ENCODE measurements around the gene CCDC57. TPM values are rescaled to one million over a fixed set of nuclear protein-coding genes. Genes with fewer than 3 reads are reported as not detected.
A peak's percentile ranks its signal among the peaks of the same experiment; 100 is the strongest.

Gene CCDC57
- total and polyA plus RNA-seq, 2 of the 8 experiments (the other 6 are each of a cell fraction or from before 2014, with no cell fraction given): 8.4 to 12.9 TPM

GRCh38 chr17:82177276-82177675 is 35.4 kb downstream of the CCDC57 start:
- no peaks in the 10 kb centered on the region; a peak in 1 of 8 replicates for H3K36me3 ChIP-seq (ENCODE audit: control insufficient read depth in 2 of 4, insufficient read depth in 4 of 4, low read length in 3 of 4)
- POLR2A ChIA-PET (ENCODE audit: partially characterized antibody): interaction anchor here (1.2 kb wide), 1 partner anchor 13 kb away, joined by 3 read pairs; no protein-coding TSS in a partner anchor
- 85% methylated on average over 11 of the region's 11 CpGs; no CpG with 5 or more reads in 1 of the 2 experiments for WGBS, 2 experiments (ENCODE audit: extremely low coverage in 1 of 2, insufficient coverage in 1 of 2, insufficient read length in 1 of 2, insufficient replicate concordance in 2 of 2, low coverage in 1 of 2, low lambda C conversion rate in 2 of 2, missing lambda C conversion rate in 1 of 2)

More at GRCh38 chr17:82177276-82177675, 35.4 kb downstream of the CCDC57 start:
- Histone ChIP-seq H3K27ac (ENCODE audit: low read depth, low read length) (no peak overlapping the region), H3K9ac (replicated peaks in 1 of 4; ENCODE audit: extremely low read depth in 1 of 4, low read depth in 3 of 4, low read length in 3 of 4) (no peak overlapping the region), H3K18ac (ENCODE audit: extremely low read depth, low read length) (no peak overlapping the region), H2BK20ac (ENCODE audit: low read length) (no peak overlapping the region), H3K79me1 (ENCODE audit: low read depth, low read length) (no peaks in the 10 kb centered on the region), H4K20me1 (replicated peaks in 1 of 2; ENCODE audit: control insufficient read depth in 1 of 2, insufficient read depth in 2 of 2, low read length in 2 of 2) (peaks cover 34 to 43% of the 10 kb centered on the region in 2 experiments), H3K4me3 (ENCODE audit: extremely low read depth in 1 of 4, insufficient read depth in 2 of 4, low read depth in 3 of 4, low read length in 4 of 4) (no peak overlapping the region), H3K9me3 (ENCODE audit: insufficient read depth in 2 of 2, low read depth in 1 of 2, low read length in 1 of 2) (no peaks in the 10 kb centered on the region), H3K23me2 (ENCODE audit: low read depth, low read length) (no peaks in the 10 kb centered on the region), H2BK120ac (replicated peaks; ENCODE audit: low read depth, low read length) (no peak overlapping the region), H4K5ac (ENCODE audit: insufficient read length, low read depth, low read length) (no peak overlapping the region), H3K14ac (ENCODE audit: insufficient read length) (no peak overlapping the region), H3K4me1 (replicated peaks in 1 of 4; ENCODE audit: control insufficient read depth in 3 of 4, insufficient read depth in 4 of 4, low read length in 3 of 4) (peaks cover 8 to 20% (median 14%) of the 10 kb centered on the region in 4 experiments), H2AFZ (ENCODE audit: low read length) (no peak overlapping the region), H3K56ac (replicated peaks; ENCODE audit: insufficient read length, low read depth, low read length) (no peak overlapping the region), H2BK15ac (ENCODE audit: low read length) (no peak overlapping the region), H2AK5ac (ENCODE audit: low read depth, low read length) (no peak overlapping the region), H4K91ac (replicated peaks; ENCODE audit: insufficient read length, low read length) (no peak overlapping the region), H3K79me2 (ENCODE audit: control insufficient read depth in 1 of 2, insufficient read depth in 2 of 2, low read length in 2 of 2) (no peaks in the 10 kb centered on the region), H3K27me3 (replicated peaks in 1 of 4; ENCODE audit: control insufficient read depth in 3 of 4, extremely low read depth in 1 of 4, insufficient read depth in 3 of 4, low read length in 3 of 4) (peaks cover 40 to 73% (median 67%) of the 10 kb centered on the region in 4 experiments), H4K8ac (ENCODE audit: extremely low read depth, insufficient read depth, low read length) (no peak overlapping the region), H3K23ac (ENCODE audit: insufficient read length) (no peak overlapping the region), H3K4me2 (ENCODE audit: insufficient read depth in 1 of 2, low read depth in 2 of 2, low read length in 2 of 2) (no peak overlapping the region), H2BK12ac (ENCODE audit: low read depth, low read length) (no peak overlapping the region), H3K4ac (replicated peaks; ENCODE audit: insufficient read length, low read depth, low read length) (no peak overlapping the region), H2BK5ac (ENCODE audit: low read depth, low read length) (no peak overlapping the region)
- FAIRE-seq (peak; percentile 97), DNase-seq (ENCODE audit: low read depth in 1 of 2, low spot score in 2 of 2) (no peak)
- TF ChIP-seq HDAC6 (IDR thresholded peaks at IDR 0.05; ENCODE audit: low read depth, low read length) (no peak), EGR1 (IDR thresholded peaks at IDR 0.05; ENCODE audit: borderline replicate concordance, low read depth, low read length) (no peak), CTCF (IDR thresholded peaks at IDR 0.05; ENCODE audit: control extremely low read depth in 1 of 3, insufficient read depth in 1 of 3, low read depth in 1 of 3, low read length in 3 of 3) (no peak), BCL11A (IDR thresholded peaks at IDR 0.05; ENCODE audit: low read depth in 2 of 2, low read length in 2 of 2) (no peak)
- CTCF ChIA-PET (ENCODE audit: partially characterized antibody): interaction anchor here (1.4 to 1.8 kb wide), 2 partner anchors 20 to 29 kb away, joined by 3 read pairs; no protein-coding TSS in a partner anchor
